ENCODE results near the gene MAML3.

The MAML3 gene

GRCh38 chr4:140097572-140097971 lies 56.4 kb downstream of the MAML3 start:
- no peak for DNase-seq

- no peak for DNase-seq
Observed at GRCh38 chr4:140096921-140097320, 57.1 kb downstream of the MAML3 start.

GRCh38 chr4:140096483-140096861 lies 57.5 kb downstream of the MAML3 start:
- DNase-seq: no peak

GRCh38 chr4:140095694-140096482 lies 58.1 kb downstream of the MAML3 start:
- peak; percentile 60 to 90 for DNase-seq

GRCh38 chr4:140094438-140095420 lies 59.3 kb downstream of the MAML3 start:
- DNase-seq: peak; percentile 42 to 77

GRCh38 chr4:140092094-140092851 lies 61.7 kb downstream of the MAML3 start:
- no peak for DNase-seq

GRCh38 chr4:140091305-140091704 lies 62.7 kb downstream of the MAML3 start:
- peak in 1 of 2 donors; percentile 56 for DNase-seq

GRCh38 chr4:140090215-140090731 lies 63.7 kb downstream of the MAML3 start:
- no peak for DNase-seq

GRCh38 chr4:140089216-140089615 lies 64.8 kb downstream of the MAML3 start:
- DNase-seq: no peak

- no peak for DNase-seq
Observed at GRCh38 chr4:140088323-140088967, 65.5 kb downstream of the MAML3 start.

- DNase-seq: no peak
Observed at GRCh38 chr4:140085881-140086280, 68.1 kb downstream of the MAML3 start.

- no peak for DNase-seq
Observed at GRCh38 chr4:140085062-140085622, 68.8 kb downstream of the MAML3 start.

GRCh38 chr4:140084385-140084784 lies 69.6 kb downstream of the MAML3 start:
- DNase-seq: no peak

- DNase-seq: no peak
Observed at GRCh38 chr4:140082391-140082755, 71.6 kb downstream of the MAML3 start.

- no peak for DNase-seq
Observed at GRCh38 chr4:140081641-140082390, 72.2 kb downstream of the MAML3 start.

- DNase-seq: peak in 1 of 2 donors; percentile 52
Observed at GRCh38 chr4:140080883-140081282, 73.1 kb downstream of the MAML3 start.

- no peak for DNase-seq
Observed at GRCh38 chr4:140078366-140078765, 75.6 kb downstream of the MAML3 start.

- peak in 1 of 2 donors; percentile 67 for DNase-seq
Observed at GRCh38 chr4:140076307-140076706, 77.7 kb downstream of the MAML3 start.

- peak in 1 of 2 donors; percentile 93 for DNase-seq
Observed at GRCh38 chr4:140071806-140072205, 82.2 kb downstream of the MAML3 start.

- no peak for DNase-seq
Observed at GRCh38 chr4:140070973-140071372, 83.0 kb downstream of the MAML3 start.

- DNase-seq: peak in 1 of 2 donors; percentile 49
Observed at GRCh38 chr4:140070366-140070765, 83.6 kb downstream of the MAML3 start.
